KMS-11 (cell line): ENCODE measurements around the gene DSCAM.

Source experiments
- H2AFZ ChIP-seq: fragments of 200-600 bp; sonication (generic); 2 replicates; pipeline ENCODE4 v1.6.1; 2016; ENCODE audit warnings: antibody characterized with exemption, mixed run types, low read depth
- H3K27ac ChIP-seq: fragments of 200-600 bp; sonication (generic); 2 replicates; pipeline ENCODE4 v1.6.1; 2016; ENCODE audit warnings: mild to moderate bottlenecking, mixed run types
- H3K27me3 ChIP-seq: fragments of 200-600 bp; sonication (generic); 2 replicates; pipeline ENCODE4 v1.6.1; 2017; ENCODE audit warnings: mild to moderate bottlenecking, low read depth, mixed run types, moderate library complexity; ENCODE audit not compliant: insufficient read depth
- H3K36me3 ChIP-seq: fragments of 200-600 bp; sonication (generic); 2 replicates; pipeline ENCODE4 v1.6.1; 2017; ENCODE audit warnings: mild to moderate bottlenecking, mixed run types; ENCODE audit not compliant: insufficient read depth
- H3K4me1 ChIP-seq: fragments of 200-600 bp; sonication (generic); 2 replicates; pipeline ENCODE4 v1.6.1; 2016; ENCODE audit warnings: mild to moderate bottlenecking, low read depth, mixed run types; ENCODE audit not compliant: poor library complexity, severe bottlenecking
- H3K4me2 ChIP-seq: fragments of 200-600 bp; sonication (generic); 2 replicates; pipeline ENCODE4 v1.7.0; 2016; ENCODE audit warnings: mild to moderate bottlenecking, mixed run types
- H3K4me3 ChIP-seq: fragments of 200-600 bp; sonication (generic); IDR thresholded peaks from 2 replicates; pipeline ENCODE4 v1.6.1; 2017; ENCODE audit warnings: low read depth, low read length, mixed read lengths; ENCODE audit not compliant: insufficient read depth
- H3K79me2 ChIP-seq: fragments of 200-600 bp; sonication (generic); 2 replicates; pipeline ENCODE4 v1.6.1; 2016; ENCODE audit warnings: low read depth, mixed run types; ENCODE audit not compliant: insufficient read depth
- H3K9ac ChIP-seq: fragments of 200-600 bp; sonication (generic); 2 replicates; pipeline ENCODE4 v1.6.1; 2016; ENCODE audit warnings: mild to moderate bottlenecking, mixed run types
- H4K20me1 ChIP-seq: fragments of 200-600 bp; sonication (generic); 2 replicates; pipeline ENCODE4 v1.6.1; 2016; ENCODE audit warnings: mild to moderate bottlenecking, mixed run types; ENCODE audit not compliant: insufficient read depth
- TF ChIP-seq, protein P1 (sequence below): fragments of 200-600 bp; sonication (generic); conservative IDR thresholded peaks from 2 replicates; pipeline ENCODE4 v1.6.1; 2017; ENCODE audit warnings: low read depth, mild to moderate bottlenecking, antibody characterized with exemption, low read length, moderate library complexity, mixed read lengths

DSCAM gene

DNA sequence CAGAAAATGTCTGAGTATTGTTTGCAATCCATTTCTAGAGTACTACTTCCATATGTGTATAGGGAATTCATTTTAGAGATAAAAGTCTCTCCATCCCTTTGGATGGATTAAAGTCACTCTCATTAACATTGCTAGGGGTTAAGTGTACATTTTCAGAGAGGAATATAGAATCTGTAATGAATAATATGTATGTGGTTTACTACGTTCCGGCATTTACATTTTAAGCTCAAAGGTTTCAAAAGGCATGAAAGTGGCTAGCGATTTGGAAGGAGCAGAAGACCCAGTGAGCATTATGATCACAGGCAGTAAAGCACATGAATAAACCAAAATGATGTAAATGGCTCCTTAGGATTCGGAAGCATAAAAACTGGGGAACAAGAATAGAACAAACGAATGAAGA lies 123.0 kb downstream of the DSCAM start:
- Histone ChIP-seq H2AFZ (no peak overlapping the region), H3K27ac (no peak overlapping the region), H3K4me2 (no peak overlapping the region), H3K9ac (no peak overlapping the region), H4K20me1 (no peaks in the 10 kb centered on the region), H3K36me3 (no peaks in the 10 kb centered on the region), H3K4me1 (no peaks in the 10 kb centered on the region), H3K27me3 (no peaks in the 10 kb centered on the region), H3K79me2 (no peaks in the 10 kb centered on the region), H3K4me3 (no peak overlapping the region)
- TF ChIP-seq, protein P1, sequence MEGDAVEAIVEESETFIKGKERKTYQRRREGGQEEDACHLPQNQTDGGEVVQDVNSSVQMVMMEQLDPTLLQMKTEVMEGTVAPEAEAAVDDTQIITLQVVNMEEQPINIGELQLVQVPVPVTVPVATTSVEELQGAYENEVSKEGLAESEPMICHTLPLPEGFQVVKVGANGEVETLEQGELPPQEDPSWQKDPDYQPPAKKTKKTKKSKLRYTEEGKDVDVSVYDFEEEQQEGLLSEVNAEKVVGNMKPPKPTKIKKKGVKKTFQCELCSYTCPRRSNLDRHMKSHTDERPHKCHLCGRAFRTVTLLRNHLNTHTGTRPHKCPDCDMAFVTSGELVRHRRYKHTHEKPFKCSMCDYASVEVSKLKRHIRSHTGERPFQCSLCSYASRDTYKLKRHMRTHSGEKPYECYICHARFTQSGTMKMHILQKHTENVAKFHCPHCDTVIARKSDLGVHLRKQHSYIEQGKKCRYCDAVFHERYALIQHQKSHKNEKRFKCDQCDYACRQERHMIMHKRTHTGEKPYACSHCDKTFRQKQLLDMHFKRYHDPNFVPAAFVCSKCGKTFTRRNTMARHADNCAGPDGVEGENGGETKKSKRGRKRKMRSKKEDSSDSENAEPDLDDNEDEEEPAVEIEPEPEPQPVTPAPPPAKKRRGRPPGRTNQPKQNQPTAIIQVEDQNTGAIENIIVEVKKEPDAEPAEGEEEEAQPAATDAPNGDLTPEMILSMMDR = no peak

DNA sequence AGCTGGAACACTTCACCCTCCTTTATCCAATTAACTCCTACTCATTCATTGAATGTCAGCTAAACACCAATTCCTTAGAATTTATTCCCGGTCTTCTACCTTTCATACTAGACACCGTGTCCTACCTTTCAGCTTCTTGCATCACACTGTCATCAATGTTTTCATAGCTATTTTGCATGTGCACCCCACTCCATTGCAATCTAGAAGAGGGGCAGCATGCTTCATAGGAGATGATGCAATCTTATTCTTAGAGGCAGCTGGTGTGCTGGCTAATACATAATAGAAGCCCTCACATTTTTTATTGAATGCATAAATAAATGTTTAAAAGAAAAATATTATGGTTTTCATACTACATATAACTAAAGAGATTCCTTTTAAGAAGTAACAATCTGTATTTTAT lies 123.6 kb downstream of the DSCAM start:
- no peak overlapping the region for H3K4me3 ChIP-seq
- no peaks in the 10 kb centered on the region for H3K36me3 ChIP-seq
- H3K4me2 ChIP-seq = no peak overlapping the region
- no peak overlapping the region for H2AFZ ChIP-seq
- no peaks in the 10 kb centered on the region for H3K79me2 ChIP-seq
- TF ChIP-seq, protein P1 = no peak
- H3K9ac ChIP-seq = no peak overlapping the region
- H4K20me1 ChIP-seq = no peaks in the 10 kb centered on the region
- H3K27me3 ChIP-seq = no peaks in the 10 kb centered on the region
- no peak overlapping the region for H3K27ac ChIP-seq
- no peaks in the 10 kb centered on the region for H3K4me1 ChIP-seq

DNA sequence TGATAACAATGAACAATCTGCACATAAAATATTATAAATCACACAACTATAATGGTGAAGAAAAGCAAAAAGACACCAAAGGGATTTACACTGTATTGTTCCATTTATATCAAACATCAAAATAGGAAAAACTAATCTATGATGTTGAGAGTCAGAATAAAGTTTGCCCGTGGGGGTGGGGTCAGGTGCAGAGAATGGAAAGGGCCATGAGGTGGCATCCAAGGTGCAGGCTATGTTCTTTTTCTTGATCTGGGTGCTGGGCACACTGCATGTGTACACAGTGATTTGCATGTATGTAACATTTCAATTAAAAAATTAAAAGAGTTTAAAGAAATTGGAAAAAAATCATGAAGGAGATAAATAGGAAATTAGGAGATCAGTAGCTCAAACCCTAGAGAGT lies 127.3 kb downstream of the DSCAM start:
- Histone ChIP-seq H2AFZ (no peak overlapping the region), H3K79me2 (no peaks in the 10 kb centered on the region), H3K4me2 (no peak overlapping the region), H4K20me1 (no peaks in the 10 kb centered on the region), H3K9ac (no peak overlapping the region), H3K36me3 (no peaks in the 10 kb centered on the region), H3K4me3 (no peak overlapping the region), H3K27me3 (no peaks in the 10 kb centered on the region), H3K27ac (no peak overlapping the region), H3K4me1 (no peaks in the 10 kb centered on the region)
- TF ChIP-seq, protein P1 = no peak

DNA sequence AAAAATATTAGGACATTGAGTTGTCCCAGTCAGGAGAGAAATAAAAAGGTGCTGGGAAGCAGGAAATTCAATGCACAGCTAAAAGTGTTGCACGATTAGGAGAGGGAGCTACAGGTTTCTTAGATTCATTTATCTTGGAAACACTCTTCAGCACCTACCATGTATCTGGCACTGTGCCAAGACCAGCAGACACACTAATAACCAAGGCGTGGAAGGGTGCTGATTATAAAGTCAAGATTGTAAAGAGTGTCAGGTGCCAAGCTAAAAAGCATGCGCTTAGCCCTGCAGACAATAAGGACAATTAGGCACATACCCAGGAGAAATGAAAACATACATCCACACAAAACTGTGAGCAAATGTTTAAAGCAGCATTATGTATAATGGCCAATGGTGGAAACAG lies 129.9 kb downstream of the DSCAM start:
- Histone ChIP-seq H3K4me1 (no peaks in the 10 kb centered on the region), H3K9ac (no peak overlapping the region), H3K4me2 (no peak overlapping the region), H3K79me2 (no peaks in the 10 kb centered on the region), H3K27ac (no peak overlapping the region), H2AFZ (no peak overlapping the region), H4K20me1 (no peaks in the 10 kb centered on the region), H3K36me3 (no peaks in the 10 kb centered on the region), H3K27me3 (no peaks in the 10 kb centered on the region), H3K4me3 (no peak overlapping the region)
- TF ChIP-seq, protein P1 = no peak

DNA sequence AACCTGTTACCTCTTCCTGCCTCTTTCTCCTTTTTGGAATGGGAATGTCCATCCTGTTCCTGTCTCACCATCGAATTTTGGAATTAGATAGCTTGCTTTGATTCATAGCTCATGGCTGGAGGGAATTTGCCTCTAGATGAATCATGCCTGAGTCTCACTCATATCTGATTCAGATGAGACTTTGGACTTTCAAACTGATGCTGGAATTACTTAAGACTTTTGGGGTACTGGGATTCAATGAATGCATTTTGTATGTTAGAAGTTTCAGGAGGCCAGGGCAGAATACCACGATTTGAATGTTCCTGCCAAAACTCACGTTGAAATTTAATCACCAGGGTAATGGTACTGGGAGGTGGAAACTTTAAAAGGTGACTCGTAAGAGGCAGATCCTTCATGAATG lies 132.4 kb downstream of the DSCAM start:
- Histone ChIP-seq H3K4me3 (no peak overlapping the region), H3K27ac (no peak overlapping the region), H2AFZ (no peak overlapping the region), H4K20me1 (no peaks in the 10 kb centered on the region), H3K4me2 (no peak overlapping the region), H3K4me1 (no peaks in the 10 kb centered on the region), H3K36me3 (no peaks in the 10 kb centered on the region), H3K27me3 (no peaks in the 10 kb centered on the region), H3K79me2 (no peaks in the 10 kb centered on the region), H3K9ac (no peak overlapping the region)
- TF ChIP-seq, protein P1 = no peak
